HG02588 (cell line): ENCODE data around the gene ZC2HC1B.

Experiments
- ATAC-seq: cut with Tn5 transposase; IDR thresholded peaks from one replicate; pipeline ENCODE4 v1.9.1; 2021; ENCODE audit warnings: mild to moderate bottlenecking, moderate library complexity; ENCODE audit not compliant: unreplicated experiment

ZC2HC1B gene

GRCh38 chr6:143928853-143929252 lies 64.6 kb downstream of the ZC2HC1B start:
- no peak for ATAC-seq

- ATAC-seq = no peak
These were observed 65.7 kb downstream of the ZC2HC1B start for GRCh38 chr6:143929975-143930374.

DNA sequence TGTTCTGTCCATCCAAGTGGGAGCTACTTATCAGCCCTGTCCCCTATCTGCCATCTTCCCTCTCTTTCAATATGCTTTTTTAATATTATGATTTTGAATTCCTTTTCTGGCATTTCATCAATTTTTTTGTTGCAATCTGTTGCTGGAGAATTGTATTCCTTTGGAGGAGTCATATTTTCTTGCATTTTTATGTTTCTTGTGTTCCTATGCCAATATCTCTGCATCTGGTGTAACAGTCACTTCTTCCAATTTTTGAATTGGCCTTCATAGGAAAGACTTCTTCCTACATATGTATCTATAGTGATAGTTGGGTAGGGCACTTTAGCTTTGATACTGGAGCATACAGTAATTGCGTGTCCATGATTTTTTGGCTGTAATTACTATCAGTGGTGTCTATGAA lies 70.1 kb downstream of the ZC2HC1B start:
- ATAC-seq = no peak

GRCh38 chr6:143934867-143935266 lies 70.6 kb downstream of the ZC2HC1B start:
- no peak for ATAC-seq

- ATAC-seq = no peak
These were observed 72.1 kb downstream of the ZC2HC1B start for GRCh38 chr6:143936347-143936746.

DNA sequence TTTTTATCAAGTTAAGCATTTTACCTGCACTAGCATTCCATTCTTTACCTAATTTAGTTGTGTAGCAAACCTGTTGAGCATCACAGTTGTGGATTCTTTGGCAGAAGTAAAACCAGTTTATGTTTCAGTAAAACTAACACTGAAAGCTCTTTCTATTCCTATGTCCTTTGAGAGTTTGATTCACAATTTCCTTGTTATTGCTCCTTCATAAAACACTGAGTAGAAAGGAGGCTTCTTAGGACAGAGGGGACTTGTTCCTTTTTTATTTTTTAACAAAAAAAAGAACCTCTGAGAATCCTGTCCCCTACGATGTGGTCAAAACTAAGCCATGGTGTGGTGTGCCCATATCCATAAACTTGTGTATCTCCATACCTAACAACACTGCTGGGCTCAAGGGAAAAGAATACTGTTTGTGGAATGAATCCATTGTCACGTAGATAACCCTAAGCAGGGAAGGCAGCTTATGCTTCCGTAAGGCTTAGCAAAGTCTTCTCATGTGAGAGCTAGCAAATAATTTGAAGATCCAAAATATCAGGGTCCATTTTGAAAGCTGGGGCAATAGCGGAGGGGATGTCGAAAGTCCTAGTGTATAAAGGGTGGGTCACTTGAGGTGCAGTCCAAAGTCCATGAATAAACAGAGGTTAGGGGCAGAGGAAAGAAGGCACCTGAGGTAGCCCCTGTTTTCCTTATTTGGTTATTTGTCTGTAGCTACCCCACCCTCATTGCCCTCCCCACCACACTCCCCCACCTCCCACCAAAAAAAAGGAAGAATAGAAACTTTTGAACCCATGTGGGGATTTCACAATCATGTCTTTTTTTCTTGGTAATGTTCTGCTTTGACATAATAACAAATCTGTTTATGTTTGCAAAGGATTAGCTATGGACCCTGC lies 72.7 kb downstream of the ZC2HC1B start:
- ATAC-seq = no peak

- no peak for ATAC-seq
These were observed 73.3 kb downstream of the ZC2HC1B start for GRCh38 chr6:143937668-143937970.

DNA sequence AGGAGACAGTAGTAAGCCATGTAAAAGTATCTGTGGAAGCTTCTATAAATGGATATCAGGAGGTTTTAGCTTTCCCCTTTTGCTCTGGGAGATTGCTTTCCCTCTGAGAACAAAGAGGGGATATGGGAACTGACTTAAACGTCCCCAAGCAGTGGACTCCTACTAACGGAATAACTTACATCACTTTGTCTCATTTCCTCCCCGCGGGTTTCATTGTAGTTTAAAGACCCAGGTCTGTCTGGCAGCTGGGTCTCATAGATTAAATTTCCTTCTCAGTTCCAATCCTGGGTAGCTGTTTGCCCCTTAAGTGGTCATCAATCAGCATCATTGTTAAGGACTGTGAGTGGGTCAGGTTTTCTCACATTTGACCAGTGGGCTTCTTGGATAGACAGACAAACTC lies 75.1 kb downstream of the ZC2HC1B start:
- no peak for ATAC-seq

DNA sequence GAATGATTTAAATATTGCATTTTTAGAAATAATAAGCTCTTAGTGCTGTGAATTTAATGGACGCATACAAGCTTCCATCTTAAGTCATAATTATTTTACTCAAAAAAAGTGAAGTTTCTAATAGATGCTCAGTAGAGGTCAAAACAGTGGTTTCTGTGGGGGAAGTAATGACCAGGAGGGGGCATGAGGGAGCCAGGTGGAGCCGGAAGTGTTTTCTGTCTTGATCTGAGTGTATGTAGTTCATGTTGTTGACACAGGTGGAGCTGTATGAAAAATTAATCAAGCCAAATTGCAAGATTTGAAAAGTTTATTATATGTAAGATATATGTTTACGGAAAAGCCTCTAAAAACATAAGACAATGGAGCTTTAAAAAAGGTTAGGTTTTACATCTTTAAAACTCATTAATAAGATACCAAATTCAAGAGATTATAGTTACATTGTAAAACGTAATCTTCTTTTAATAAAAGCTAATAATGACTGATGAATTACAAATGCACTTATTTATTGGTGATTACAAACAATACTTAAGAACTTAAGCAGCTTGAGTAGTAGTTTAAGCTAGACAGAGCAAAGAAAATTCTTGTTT lies 75.8 kb downstream of the ZC2HC1B start:
- peak; percentile 99 for ATAC-seq

GRCh38 chr6:143941852-143942627 lies 77.8 kb downstream of the ZC2HC1B start:
- ATAC-seq = no peak

- no peak for ATAC-seq
These were observed 83.9 kb downstream of the ZC2HC1B start for GRCh38 chr6:143948208-143948607.

GRCh38 chr6:143949535-143949934 lies 85.3 kb downstream of the ZC2HC1B start:
- no peak for ATAC-seq

- no peak for ATAC-seq
These were observed 85.7 kb downstream of the ZC2HC1B start for GRCh38 chr6:143949962-143950361.

DNA sequence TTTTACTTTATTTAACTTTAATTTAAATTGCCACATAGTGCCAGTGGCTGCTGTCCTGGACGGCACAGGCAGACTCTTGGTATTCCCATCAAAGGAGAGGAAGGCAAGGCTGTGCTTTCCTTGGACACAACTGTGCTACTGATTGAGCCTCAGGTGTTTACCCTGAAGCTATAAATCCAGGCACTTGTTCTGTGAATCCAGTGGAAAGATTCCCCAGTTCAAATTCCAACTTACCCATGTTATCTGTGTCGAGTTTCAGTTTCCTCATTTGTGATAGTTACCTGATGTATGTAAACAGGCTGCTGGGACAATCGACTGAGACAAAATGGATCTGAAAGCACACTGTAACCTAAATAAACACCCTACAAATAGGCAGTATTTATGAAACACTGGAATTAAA lies 86.6 kb downstream of the ZC2HC1B start:
- no peak for ATAC-seq

GRCh38 chr6:143952060-143952778 lies 87.9 kb downstream of the ZC2HC1B start:
- ATAC-seq = no peak

GRCh38 chr6:143952947-143953701 lies 88.8 kb downstream of the ZC2HC1B start:
- ATAC-seq = no peak

GRCh38 chr6:143953922-143954321 lies 89.6 kb downstream of the ZC2HC1B start:
- ATAC-seq = no peak

- ATAC-seq = no peak
These were observed 91.7 kb downstream of the ZC2HC1B start for GRCh38 chr6:143955971-143956370.

- ATAC-seq = no peak
These were observed 93.5 kb downstream of the ZC2HC1B start for GRCh38 chr6:143957679-143958274.

GRCh38 chr6:143958839-143959399 lies 94.6 kb downstream of the ZC2HC1B start:
- ATAC-seq = no peak
